COLO668 (cell line): Measurements from ENCODE around the gene MAPK8IP3.
A peak's percentile ranks its signal among the peaks of the same experiment; 100 is the strongest.

ENCODE experiments used
- DNase-seq: peaks from one replicate; lab custom pipeline; 2025; ENCODE audit not compliant: unreplicated experiment; lab: John Stamatoyannopoulos, UW

MAPK8IP3 gene

DNA sequence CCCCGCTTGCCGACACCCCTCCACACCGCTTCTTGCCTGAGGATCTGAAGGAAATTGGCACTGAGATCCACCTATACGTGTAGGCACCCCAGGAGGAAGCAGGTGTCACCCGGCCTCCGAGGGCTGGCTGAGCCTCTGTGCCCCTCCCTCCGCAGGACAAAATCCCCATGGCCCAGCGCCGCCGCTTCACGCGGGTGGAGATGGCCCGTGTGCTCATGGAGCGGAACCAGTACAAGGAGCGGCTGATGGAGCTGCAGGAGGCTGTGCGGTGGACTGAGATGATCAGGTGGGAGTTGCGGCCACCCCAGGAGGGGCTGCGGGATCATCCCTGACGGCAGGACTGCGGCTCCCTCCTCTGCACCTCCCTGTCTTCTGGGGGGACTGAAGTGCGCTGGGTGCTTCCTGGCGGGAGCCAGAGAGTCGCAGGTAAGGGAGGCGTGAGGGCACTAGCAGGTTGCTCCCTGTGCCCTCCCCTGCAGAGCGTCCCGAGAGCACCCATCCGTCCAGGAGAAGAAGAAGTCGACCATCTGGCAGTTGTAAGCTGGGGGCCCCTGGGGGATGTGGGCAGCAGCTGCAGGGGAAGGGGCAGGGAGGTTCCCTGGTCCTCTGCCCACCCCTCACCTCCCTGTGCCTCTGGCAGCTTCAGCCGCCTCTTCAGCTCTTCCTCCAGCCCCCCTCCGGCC is 56.3 kb downstream of the MAPK8IP3 start:
- DNase-seq, result no peak

DNA sequence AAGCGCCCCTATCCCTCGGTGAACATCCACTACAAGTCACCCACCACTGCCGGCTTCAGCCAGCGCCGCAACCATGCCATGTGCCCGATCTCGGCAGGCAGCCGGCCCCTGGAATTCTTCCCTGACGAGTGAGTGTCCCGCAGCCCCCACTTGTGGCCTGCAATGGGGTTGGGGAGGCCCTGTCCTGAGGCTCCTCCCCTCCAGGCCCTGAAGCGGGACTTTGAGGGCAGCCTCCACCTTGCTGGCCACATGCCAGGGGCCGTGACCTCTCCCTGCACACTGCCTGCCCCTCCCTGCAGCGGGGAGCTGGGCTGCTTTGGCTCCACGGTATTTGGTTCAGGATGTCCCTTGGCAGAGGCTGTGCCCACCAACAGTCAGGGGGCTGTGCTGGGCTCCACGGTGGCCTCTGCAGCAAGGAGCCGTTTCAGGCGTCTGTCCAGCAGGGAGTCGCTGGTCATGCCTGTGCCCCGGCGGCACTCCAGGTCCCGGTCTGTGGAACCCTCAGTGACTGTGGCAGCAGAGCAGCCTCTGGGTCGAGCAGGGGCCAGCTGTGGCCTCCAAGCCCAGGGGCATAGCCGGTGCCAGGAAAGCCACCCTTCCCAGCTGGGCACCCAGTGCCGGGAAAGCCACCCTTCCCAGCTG is 57.0 kb downstream of the MAPK8IP3 start:
- DNase-seq, result no peak

DNA sequence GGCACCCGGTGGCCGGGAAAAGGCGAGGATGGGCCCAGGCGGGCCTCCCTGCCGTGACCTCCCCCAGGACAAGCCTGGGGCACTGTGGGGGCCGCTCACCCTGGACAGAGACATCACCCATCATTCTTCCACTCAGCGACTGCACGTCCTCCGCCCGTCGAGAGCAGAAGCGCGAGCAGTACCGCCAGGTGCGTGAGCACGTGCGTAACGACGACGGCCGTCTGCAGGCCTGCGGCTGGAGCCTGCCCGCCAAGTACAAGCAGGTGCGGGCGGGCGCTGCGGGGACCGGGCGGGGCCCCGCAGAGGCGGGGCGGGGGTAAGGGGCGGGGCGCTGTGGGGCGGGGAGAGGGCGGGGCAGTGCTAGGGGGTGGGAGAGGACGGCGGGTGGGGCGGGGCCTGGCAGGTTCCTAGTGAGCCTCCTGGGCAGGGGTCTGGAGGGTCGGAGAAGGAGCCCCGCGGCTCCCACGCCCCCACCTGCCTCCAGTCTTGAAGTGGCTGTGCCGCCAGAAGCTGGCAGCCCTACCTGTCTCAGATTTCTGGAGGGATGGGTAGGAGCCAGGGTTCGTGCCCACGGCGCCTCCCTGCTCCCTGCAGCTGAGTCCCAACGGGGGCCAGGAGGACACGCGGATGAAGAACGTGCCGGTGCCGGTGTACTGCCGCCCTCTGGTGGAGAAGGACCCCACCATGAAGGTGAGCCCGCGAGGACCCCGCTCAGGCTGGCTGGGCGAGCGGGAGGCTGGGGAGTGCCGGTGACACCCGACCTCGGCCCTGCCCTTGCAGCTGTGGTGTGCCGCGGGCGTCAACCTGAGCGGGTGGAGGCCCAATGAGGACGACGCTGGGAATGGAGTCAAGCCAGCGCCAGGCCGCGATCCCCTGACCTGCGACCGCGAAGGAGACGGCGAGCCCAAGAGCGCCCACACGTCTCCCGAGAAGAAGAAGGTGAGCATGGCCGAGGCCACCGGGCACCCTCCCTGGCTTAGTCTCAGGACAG is 57.8 kb downstream of the MAPK8IP3 start:
- DNase-seq, result peak; percentile 32

DNA sequence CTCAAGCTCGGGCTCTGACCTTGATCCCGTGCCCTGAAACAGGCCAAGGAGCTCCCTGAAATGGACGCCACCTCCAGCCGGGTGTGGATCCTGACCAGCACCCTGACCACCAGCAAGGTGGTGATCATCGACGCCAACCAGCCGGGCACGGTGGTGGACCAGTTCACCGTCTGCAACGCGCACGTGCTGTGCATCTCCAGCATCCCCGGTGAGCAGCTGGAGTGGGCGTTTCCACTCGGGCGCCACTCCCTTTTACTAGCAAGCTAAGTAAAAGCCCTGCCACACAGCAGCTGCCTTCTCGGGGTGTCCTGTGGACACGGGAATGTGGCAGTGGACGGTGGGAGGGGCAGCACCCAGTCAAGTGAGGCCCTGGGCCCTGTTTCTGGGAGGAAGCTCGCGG is 59.0 kb downstream of the MAPK8IP3 start:
- DNase-seq, result no peak

DNA sequence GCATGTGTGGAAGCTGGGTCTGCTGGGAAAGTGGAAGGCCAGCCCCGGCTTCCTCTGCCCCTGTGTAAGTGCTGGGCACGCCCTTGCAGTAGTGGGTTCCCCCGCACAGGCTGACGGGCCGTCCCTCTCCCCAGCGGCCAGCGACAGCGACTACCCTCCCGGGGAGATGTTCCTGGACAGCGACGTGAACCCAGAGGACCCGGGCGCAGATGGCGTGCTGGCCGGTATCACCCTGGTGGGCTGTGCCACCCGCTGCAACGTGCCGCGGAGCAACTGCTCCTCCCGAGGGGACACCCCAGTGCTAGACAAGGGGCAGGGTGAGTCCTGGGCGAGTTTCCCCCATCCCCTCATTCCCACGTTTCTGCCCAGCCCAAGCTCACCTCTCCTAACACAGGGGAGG is 59.8 kb downstream of the MAPK8IP3 start:
- DNase-seq, result no peak

DNA sequence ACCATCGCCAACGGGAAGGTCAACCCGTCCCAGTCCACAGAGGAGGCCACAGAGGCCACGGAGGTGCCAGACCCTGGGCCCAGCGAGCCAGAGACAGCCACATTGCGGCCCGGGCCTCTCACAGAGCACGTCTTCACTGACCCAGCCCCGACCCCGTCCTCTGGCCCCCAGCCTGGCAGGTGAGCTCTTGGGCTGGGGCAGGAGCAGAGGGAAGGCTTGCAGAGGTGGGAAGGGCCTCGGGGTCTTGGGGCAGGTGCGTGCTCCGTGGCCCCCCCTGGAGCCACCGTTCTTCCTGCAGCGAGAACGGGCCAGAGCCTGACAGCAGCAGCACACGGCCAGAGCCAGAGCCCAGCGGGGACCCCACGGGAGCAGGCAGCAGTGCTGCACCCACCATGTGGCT is 60.2 kb downstream of the MAPK8IP3 start:
- no peak for DNase-seq

DNA sequence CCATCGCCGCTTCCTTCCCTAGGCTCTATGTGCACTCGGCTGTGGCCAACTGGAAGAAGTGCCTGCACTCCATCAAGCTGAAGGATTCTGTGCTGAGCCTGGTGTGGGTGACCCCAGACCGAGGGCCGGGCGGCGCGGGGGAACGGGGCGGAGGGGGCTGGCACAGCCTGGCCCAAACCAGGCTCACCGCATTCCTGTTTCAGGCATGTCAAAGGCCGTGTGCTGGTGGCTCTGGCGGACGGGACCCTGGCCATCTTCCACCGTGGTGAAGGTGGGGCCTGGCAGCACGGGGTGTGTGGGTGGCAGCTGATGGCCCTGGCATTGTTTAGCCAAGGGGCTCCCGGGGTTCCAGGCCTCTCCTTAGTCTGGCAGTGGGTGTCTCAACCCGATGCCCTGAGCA is 60.7 kb downstream of the MAPK8IP3 start:
- DNase-seq, result no peak

DNA sequence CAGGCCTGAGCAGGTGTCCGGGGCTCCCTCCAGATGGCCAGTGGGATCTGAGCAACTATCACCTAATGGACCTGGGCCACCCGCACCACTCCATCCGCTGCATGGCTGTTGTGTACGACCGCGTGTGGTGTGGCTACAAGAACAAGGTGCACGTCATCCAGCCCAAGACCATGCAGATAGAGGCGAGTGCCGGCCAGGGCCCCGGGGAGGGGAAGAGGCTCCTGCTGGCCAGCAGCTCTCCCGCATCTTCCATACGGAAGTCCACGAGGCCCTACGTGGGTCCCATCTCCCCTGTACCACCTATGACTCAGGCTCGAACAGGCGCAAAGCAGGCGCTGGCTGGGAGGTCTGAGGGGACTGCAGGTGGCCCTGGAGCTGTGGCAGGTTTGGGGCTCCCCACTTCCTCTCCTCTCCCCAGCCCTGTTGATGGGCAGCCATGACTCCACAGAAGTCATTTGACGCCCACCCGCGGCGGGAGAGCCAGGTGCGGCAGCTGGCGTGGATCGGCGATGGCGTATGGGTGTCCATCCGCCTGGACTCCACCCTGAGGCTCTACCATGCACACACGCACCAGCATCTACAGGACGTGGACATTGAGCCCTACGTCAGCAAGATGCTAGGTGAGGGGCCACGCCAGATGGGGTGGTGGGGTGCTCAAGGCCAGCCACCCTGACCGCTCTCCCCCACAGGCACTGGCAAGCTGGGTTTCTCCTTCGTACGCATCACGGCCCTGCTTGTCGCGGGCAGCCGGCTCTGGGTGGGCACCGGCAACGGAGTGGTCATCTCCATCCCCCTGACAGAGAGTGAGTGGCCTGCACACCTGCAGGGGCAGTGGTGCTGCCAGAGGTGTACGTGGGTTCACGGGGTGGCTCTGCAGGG is 61.4 kb downstream of the MAPK8IP3 start:
- no peak for DNase-seq

DNA sequence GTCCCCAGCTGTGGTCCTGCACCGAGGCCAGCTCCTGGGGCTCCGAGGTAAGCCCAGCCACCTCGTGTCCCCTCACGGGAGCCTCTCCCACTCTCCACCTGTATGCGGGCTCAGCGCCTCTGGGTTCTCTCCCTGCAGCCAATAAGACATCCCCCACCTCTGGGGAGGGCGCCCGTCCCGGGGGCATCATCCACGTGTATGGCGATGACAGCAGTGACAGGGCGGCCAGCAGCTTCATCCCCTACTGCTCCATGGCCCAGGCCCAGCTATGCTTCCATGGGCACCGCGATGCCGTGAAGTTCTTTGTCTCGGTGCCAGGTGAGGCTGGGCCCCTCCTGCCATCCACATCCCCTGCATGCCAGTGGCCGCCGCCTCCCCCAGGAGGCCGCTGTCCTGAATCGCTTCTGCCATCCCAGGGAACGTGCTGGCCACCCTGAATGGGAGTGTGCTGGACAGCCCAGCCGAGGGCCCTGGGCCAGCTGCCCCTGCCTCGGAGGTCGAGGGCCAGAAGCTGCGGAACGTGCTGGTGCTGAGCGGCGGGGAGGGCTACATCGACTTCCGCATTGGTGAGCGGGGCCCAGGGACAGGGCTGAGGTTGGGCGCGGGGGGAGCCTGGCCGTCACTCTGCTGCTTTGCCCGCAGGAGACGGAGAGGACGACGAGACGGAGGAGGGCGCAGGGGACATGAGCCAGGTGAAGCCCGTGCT is 62.2 kb downstream of the MAPK8IP3 start:
- DNase-seq, result no peak

DNA sequence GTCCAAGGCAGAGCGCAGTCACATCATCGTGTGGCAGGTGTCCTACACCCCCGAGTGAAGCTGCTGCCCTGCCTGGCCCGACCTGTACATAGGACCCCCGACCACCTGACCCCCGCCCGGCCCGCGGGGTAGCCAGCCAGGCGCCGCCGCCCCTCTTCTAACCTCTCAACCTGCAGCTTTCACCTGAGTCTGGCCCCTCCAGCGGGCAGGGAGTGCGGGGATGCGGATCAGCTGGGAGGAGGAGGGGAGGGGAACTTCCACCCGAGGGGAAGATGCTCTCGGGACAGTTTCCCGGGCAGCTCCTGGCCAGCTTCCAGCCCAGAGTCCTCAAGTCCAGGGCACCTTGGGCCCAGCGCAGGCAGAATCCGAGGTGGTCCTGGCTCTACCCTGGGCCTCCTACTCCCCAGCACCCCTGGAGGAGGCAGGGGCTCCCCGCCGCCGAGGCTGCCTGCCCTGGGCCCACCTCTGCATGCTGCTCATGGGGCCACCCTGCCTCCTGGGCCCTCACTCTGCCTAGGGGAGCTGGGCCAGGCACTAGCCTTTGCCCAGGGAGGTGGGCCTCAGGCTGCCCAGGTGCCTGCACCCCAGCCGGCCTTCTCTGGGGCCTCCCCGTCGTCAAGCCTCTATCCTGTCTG is 62.9 kb downstream of the MAPK8IP3 start:
- no peak for DNase-seq

DNA sequence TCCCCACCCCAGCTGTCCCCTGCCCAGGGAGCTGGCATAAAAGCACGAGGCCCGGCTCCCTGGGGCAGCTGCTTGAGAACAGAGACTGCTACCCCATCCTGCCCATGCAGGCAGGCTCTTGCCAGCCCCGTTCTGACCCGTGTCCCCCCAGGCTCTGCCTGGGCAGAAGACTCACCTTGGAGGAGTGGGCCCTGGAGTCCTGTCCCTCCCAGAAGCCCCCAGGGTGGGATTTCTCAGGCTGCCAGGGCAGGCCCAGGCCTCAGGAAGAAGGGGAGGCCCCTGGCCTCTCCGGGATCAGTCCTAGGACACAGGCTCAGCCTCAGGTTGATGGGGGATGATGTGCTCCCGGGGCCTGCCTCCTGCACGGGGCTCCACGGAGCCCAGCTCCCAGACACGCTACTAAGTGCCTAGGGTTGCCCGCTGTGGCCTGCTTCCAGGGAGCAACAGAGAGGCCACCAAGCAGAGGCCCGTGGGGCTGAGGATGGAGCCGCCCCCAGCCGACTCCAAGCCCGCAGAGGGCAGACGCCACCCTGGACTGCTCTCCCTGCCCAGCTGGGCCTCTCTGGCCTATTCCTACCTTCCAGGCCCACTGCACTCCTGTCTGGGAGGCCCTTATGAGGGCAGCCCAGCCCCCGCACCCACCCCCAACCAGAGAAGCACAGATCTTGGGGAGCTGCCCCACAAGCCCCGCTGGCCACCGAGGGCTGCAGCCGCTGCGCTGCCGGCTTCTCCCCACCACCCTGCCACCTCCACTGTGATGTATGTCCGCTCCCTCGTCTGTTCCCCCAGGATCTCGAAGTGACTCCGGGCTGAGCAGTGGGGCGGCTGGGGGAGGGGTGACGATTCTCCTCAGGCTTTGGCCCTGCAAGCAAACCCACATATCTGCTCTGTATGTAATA is 63.7 kb downstream of the MAPK8IP3 start:
- DNase-seq, result no peak

DNA sequence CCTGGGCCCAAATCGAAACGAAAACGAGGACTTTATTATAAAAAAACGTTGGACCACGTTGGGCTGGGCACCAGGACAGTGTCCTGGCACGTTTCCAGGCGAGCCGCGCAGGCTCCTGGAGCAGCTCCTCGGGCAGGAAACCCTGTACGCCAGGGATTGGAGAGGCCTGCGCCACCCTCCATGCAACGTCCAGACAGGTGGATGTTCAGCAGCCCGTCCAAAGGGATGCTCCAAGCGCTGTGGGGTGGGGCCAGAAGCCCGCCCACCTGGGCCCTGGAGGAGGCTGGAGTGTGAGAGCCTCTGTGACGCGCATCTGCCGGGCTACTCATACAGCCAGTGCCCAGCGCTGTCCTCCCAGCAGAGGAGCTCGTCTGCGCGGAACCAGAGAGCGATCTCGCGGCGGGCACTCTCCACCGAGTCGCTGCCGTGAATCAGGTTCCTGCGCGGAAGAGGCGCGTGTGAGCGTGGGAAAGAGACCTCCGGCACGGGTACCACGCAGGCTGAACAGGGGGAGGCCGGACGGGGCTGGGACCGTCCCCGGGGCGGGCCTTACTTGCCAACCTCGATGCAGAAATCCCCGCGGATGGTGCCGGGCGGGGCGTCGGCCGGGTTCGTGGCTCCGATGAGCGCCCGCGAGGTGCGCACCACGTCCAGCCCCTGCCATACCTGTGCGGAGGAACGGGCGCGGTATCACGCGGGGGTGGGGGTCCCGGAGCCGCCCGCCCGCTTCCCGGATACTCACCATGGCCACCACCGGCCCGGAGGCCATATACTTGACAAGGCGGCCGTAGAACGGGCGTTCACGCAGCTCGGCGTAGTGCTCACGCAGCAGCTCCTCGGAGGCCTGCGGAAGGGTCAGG is 64.6 kb downstream of the MAPK8IP3 start:
- peak; percentile 93 for DNase-seq

DNA sequence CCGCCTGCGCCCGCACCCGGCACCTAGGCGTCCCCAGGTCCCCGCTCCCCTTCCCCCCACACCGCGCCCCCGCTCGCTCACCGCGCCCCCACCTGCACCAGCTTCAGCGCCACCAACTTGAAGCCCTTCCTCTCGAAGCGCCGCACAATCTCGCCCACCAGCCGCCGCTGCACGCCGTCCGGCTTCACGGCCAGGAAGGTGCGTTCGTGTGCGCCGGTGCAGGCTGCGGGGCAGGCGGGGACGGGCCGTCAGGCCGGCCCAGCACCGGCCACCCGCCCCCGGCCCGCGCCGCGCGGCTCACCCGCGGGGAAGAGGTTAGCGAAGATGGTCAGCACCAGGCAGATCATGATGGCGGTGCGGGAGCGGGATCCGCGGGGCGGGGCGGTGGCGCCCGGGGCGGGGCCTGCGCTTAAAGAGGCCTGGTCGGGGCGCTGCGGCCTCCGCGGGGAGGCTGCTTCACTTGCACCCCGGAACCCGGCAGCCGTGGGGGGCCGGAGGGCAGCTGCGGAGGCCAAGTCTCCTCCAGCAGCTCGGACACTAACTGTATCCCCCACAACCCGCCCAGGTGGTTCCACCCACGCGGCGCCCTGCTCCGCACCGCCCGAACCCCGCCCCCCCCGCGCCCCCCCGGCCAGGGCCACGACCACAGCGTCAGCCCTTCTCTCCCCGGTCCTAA is 65.3 kb downstream of the MAPK8IP3 start, which contains the start of gene NME3:
Gene NME3 (minus strand): TSS at position 356 of the 676 bp plus-strand sequence. CDS start 9 bp downstream, at position 347.
- DNase-seq, result peak; percentile 75

DNA sequence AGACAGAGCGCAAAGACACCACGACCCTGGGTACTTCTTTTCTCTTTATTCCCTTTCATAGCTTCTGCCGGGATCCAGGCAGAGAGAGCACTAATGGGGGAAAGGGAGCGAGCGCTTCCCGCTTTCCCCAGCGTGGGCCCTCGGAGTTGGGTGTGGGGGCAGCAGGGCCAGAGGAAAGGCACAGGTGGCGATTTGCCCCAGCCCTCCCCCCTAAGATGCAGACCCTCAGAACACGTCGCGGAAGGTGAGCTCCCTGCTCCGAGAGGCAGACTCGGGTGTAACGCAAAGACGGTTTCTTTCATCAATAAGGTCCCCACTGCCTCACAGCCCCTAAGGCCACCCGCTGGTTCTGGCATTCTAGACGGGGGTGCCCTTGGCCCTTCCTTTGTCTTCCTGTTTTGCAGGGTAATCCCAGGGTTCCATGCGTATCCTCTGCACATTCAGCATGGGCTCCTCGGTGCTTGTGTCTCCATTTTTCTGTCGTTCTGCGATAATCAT is 65.9 kb downstream of the MAPK8IP3 start:
- no peak for DNase-seq

DNA sequence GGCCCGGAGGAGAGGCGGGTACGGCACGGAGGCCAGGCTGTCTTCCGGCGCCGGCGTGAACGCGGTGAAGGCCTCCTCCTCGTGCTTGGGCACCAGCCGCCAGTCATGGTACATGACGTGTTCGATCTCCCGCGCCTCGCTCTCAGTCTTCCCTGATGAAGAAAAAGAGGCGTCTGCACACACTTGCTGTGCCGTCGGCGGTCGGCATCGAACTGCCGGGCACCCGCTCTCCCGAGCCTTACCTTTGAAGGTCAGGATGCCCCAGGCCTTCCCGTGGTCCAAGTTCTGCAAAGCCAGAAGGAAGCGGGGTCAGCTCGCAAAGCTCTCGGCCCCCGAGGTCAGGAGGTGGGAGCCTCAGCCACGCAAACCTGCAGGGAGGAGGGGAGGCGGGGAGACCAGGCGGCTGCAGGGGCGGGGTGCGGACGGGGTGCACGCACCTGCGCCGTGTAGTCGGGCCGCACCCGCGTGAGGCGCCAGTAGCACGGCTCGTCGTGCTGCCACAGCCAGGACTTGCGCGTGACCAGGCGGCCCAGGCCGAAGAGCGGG is 66.4 kb downstream of the MAPK8IP3 start, which contains the start of gene EME2:
Gene EME2 (plus strand): TSS at position 449 of the 546 bp plus-strand sequence. CDS start 418 bp downstream, outside the sequence.
- peak; percentile 69 for DNase-seq
